Hepatocyte (in vitro differentiated cells): ENCODE data around the gene OTUD5. TPM values are rescaled to one million over a fixed set of nuclear protein-coding genes. Genes with fewer than 3 reads are reported as not detected.
A peak's percentile ranks its signal among the peaks of the same experiment; 100 is the strongest.

ENCODE experiments used
- DNase-seq: peaks from one replicate; pipeline ENCODE4 v3.0.0-alpha.2; 2016; ENCODE audit warnings: low spot score
- H2AFZ ChIP-seq: fragments of 200-600 bp; sonication (generic); 2 replicates; pipeline ENCODE4 v1.6.0; 2016; ENCODE audit warnings: antibody characterized with exemption, mild to moderate bottlenecking
- H3K27ac ChIP-seq: fragments of 200-600 bp; sonication (generic); 2 replicates; pipeline ENCODE4 v1.5.1; 2016; ENCODE audit warnings: mild to moderate bottlenecking
- H3K27me3 ChIP-seq: fragments of 200-600 bp; sonication (generic); 2 replicates; pipeline ENCODE4 v1.6.1; 2016
- H3K36me3 ChIP-seq: fragments of 200-600 bp; sonication (generic); replicated peaks from 2 replicates; pipeline ENCODE4 v1.5.1; 2016; ENCODE audit warnings: low read depth; ENCODE audit not compliant: insufficient read depth
- H3K4me1 ChIP-seq: fragments of 200-600 bp; sonication (generic); 2 replicates; pipeline ENCODE4 v1.5.1; 2016; ENCODE audit warnings: mild to moderate bottlenecking, moderate library complexity; ENCODE audit not compliant: insufficient read depth
- H3K4me2 ChIP-seq: fragments of 200-600 bp; sonication (generic); 2 replicates; pipeline ENCODE4 v1.6.0; 2016
- H3K4me3 ChIP-seq: fragments of 200-600 bp; sonication (generic); 2 replicates; pipeline ENCODE4 v1.5.1; 2016; ENCODE audit warnings: mild to moderate bottlenecking
- H3K79me2 ChIP-seq: fragments of 200-600 bp; sonication (generic); 2 replicates; pipeline ENCODE4 v1.6.0; 2017; ENCODE audit warnings: mild to moderate bottlenecking
- H3K9me2 ChIP-seq: fragments of 200-600 bp; sonication (generic); replicated peaks from 2 replicates; pipeline ENCODE4 v1.6.0; 2017; ENCODE audit warnings: mild to moderate bottlenecking; ENCODE audit not compliant: insufficient read depth
- H3K9me3 ChIP-seq: fragments of 200-600 bp; sonication (generic); 2 replicates; pipeline ENCODE4 v1.5.1; 2016; ENCODE audit warnings: low read depth, mild to moderate bottlenecking
- H4K20me1 ChIP-seq: fragments of 200-600 bp; sonication (generic); 2 replicates; pipeline ENCODE4 v1.6.0; 2016; ENCODE audit warnings: mild to moderate bottlenecking; ENCODE audit not compliant: insufficient read depth, poor library complexity, severe bottlenecking
- EZH2 ChIP-seq: fragments of 200-600 bp; sonication (generic); IDR thresholded peaks from 2 replicates; pipeline ENCODE4 v1.6.1; 2016; ENCODE audit warnings: antibody characterized with exemption, mild to moderate bottlenecking, borderline replicate concordance
- EZH2phosphoT487 ChIP-seq: fragments of 200-600 bp; sonication (generic); IDR thresholded peaks from one replicate; pipeline ENCODE4 v1.6.1; 2018; ENCODE audit warnings: antibody characterized with exemption, mild to moderate bottlenecking, low read depth, moderate library complexity; ENCODE audit not compliant: unreplicated experiment, severe bottlenecking
- WGBS: methylation state at CpG from one replicate; pipeline ENCODE4 v1.1.6; 2016; ENCODE audit warnings: low lambda C conversion rate; ENCODE audit errors: missing lambda C conversion rate; 5-methylcytosine and 5-hydroxymethylcytosine counted together
- polyA plus RNA-seq: library from polyadenylated mRNA; unstranded; fragments of >200 nt; fragmentation: Nextera tagmentation; extraction: Ambion mirVana; gene quantifications from 2 replicates; pipeline ENCODE4 v1.2.1, GENCODE V29; 2016
- total RNA-seq: library from RNA; depleted of rRNA; stranded (reverse); fragments of >200 nt; gene quantifications from 2 replicates; pipeline ENCODE4 v1.2.3, GENCODE V29; 2014
- TF ChIP-seq, protein P1 (sequence below): fragments of 200-600 bp; sonication (generic); IDR thresholded peaks from 2 replicates; pipeline ENCODE4 v1.5.1; 2016; ENCODE audit warnings: antibody characterized with exemption, mild to moderate bottlenecking; ENCODE audit not compliant: poor library complexity

The OTUD5 gene
- total and polyA plus RNA-seq, 2 experiments from 2014 or later, result 32.5 to 51.2 TPM

DNA sequence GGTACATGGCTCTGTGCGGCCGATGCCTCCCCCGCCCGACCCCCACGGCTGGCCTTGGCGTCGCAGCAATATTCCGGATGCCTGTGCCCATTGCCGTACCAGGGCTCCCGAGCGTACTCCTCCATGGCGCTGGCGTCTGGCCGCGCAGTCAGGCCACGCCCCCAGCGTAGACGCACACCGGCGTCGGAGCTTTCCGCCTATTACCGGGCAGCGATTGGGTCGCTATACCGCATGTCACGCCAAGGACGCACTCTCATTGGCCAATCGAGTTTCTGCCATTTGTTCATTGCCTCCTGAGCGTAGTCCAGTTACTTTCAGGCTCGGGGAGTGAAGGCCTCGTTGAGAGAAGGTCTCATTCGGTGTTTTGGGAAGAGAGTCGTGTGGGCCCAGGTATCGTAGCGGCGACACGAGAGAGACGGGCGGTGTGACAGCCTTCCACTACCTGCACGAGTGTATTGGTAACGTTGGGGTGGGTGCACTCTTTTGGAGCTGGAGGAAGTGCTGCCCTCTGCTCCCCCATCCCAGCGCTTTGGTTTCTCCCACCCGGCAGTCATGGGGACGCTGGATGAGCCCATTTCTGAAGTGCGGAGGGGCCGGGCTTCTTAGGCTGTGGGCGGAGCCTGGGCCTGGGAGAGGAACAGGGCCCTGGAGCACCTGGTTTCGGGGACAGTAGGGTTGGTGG lies 59.6 kb downstream of the OTUD5 start, which contains the start of the genes PQBP1 and TIMM17B:
Gene PQBP1 (plus strand): TSS at position 306 of the 682 bp plus-strand sequence. CDS start 580 bp downstream, outside the sequence.
Gene TIMM17B (minus strand): TSS at position 144 of the 682 bp plus-strand sequence. CDS start 19 bp downstream, at position 125.
- H3K4me2 ChIP-seq, result peak within 1 kb of the TSS; percentile 85
- no peaks in the 10 kb centered on the region for H3K9me3 ChIP-seq
- peak; percentile 94 for DNase-seq
- H3K4me1 ChIP-seq, result no peaks in the 10 kb centered on the region
- H4K20me1 ChIP-seq, result no peaks in the 10 kb centered on the region
- 36% methylated on average over 47 of the region's 49 CpGs for WGBS
- peak within 1 kb of the TSS; percentile 99 for H3K27ac ChIP-seq
- H3K9me2 ChIP-seq, result no peaks in the 10 kb centered on the region
- H2AFZ ChIP-seq, result no peak within 1 kb of the TSS
- H3K79me2 ChIP-seq, result peaks cover 31% of the 10 kb centered on the region
- H3K27me3 ChIP-seq, result no peaks in the 10 kb centered on the region
- H3K4me3 ChIP-seq, result peak within 1 kb of the TSS; percentile 56
- TF ChIP-seq, protein P1, sequence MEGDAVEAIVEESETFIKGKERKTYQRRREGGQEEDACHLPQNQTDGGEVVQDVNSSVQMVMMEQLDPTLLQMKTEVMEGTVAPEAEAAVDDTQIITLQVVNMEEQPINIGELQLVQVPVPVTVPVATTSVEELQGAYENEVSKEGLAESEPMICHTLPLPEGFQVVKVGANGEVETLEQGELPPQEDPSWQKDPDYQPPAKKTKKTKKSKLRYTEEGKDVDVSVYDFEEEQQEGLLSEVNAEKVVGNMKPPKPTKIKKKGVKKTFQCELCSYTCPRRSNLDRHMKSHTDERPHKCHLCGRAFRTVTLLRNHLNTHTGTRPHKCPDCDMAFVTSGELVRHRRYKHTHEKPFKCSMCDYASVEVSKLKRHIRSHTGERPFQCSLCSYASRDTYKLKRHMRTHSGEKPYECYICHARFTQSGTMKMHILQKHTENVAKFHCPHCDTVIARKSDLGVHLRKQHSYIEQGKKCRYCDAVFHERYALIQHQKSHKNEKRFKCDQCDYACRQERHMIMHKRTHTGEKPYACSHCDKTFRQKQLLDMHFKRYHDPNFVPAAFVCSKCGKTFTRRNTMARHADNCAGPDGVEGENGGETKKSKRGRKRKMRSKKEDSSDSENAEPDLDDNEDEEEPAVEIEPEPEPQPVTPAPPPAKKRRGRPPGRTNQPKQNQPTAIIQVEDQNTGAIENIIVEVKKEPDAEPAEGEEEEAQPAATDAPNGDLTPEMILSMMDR, result no peak
- TF ChIP-seq EZH2phosphoT487, result no peak
- TF ChIP-seq EZH2, result no peak
- no peaks in the 10 kb centered on the region for H3K36me3 ChIP-seq

DNA sequence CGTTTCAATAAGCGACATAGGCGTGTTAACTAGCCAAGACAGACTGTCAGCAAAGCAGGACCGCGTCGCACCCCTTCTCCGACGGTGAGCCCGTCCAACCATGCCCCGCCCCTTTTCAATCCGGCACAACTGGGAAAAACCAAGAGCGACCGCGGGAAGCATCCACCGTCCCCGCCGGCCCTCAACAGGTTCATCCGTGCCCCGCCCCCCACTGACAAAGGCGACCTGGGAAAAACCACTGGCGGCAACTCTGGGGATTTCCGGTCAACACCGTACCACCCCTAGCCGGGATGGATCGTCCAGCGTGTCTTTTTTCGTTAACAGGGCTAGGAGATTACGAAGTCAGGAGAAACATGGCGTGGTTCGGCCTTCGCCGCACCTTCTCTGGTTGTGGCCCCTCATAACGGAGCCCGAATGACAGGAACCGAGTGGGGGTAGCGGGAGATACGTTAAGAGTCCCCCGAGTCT lies 60.2 kb downstream of the OTUD5 start:
- no peaks in the 10 kb centered on the region for H3K36me3 ChIP-seq
- peak overlapping the region; percentile 56 for H3K4me3 ChIP-seq
- H3K4me2 ChIP-seq, result peak overlapping the region; percentile 85
- no peaks in the 10 kb centered on the region for H3K9me3 ChIP-seq
- H3K27me3 ChIP-seq, result no peaks in the 10 kb centered on the region
- no peak for TF ChIP-seq EZH2phosphoT487
- TF ChIP-seq EZH2, result no peak
- 42% methylated on average over 33 of the region's 38 CpGs for WGBS
- H3K9me2 ChIP-seq, result no peaks in the 10 kb centered on the region
- no peak overlapping the region for H2AFZ ChIP-seq
- no peaks in the 10 kb centered on the region for H4K20me1 ChIP-seq
- peaks cover 2% of the 10 kb centered on the region for H3K4me1 ChIP-seq
- H3K79me2 ChIP-seq, result peaks cover 31% of the 10 kb centered on the region
- H3K27ac ChIP-seq, result peak overlapping the region; percentile 99
- DNase-seq, result peak; percentile 93

DNA sequence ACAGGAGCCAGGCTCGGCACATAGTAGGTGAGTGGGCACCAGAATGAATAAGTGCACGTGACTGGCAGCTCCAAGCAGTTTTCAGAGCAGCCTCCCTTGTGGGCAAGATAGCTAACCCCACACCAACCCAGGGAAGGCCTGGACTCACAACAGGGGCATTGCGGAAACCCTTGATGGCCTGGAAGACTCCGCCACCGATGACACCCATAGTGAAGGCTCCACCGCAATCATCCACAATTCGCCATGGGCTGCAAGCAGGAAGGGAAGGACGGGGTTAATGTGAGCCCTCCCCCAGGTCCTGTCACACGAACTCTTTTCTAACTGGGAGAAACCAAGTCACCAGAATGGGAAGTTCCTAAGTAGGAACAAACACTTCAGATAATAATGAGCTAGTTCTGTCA lies 60.8 kb downstream of the OTUD5 start:
- Histone ChIP-seq H3K4me2 (peak overlapping the region; percentile 85), H3K27ac (peak overlapping the region; percentile 99), H3K4me3 (peak overlapping the region; percentile 56), H3K79me2 (peaks cover 31% of the 10 kb centered on the region), H4K20me1 (no peaks in the 10 kb centered on the region), H3K36me3 (no peaks in the 10 kb centered on the region), H2AFZ (no peak overlapping the region), H3K27me3 (no peaks in the 10 kb centered on the region), H3K9me3 (no peaks in the 10 kb centered on the region), H3K4me1 (peaks cover 5% of the 10 kb centered on the region), H3K9me2 (no peaks in the 10 kb centered on the region)
- WGBS, result 62% methylated on average over 9 of the region's 9 CpGs
- no peak for DNase-seq
- TF ChIP-seq, protein P1, result no peak
- TF ChIP-seq EZH2 (no peak), EZH2phosphoT487 (no peak)

DNA sequence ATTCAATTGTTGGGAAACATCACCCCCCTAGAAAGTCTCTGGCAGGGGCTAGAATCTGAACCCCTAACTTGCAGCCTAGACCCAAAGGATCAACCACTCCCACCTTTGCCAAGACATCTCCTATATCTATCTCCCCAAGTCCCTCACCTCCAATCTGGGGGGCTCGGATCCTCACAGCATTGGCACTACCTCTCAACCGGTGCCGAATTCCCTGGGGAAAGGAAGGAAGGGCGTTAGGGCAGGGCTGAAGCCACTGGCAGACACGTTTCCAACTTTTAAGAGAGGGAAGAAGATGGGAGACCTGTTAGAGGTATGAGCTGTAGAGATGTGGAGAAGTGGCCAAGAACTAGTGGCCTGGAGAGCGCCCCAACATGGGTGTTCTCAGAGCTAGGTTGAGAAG lies 62.5 kb downstream of the OTUD5 start:
- no peaks in the 10 kb centered on the region for H3K9me3 ChIP-seq
- H3K79me2 ChIP-seq, result peaks cover 25% of the 10 kb centered on the region
- no peak overlapping the region for H3K4me2 ChIP-seq
- no peak overlapping the region for H3K27ac ChIP-seq
- H3K27me3 ChIP-seq, result no peaks in the 10 kb centered on the region
- no peak overlapping the region for H2AFZ ChIP-seq
- no peaks in the 10 kb centered on the region for H4K20me1 ChIP-seq
- no peak overlapping the region for H3K4me3 ChIP-seq
- no peaks in the 10 kb centered on the region for H3K9me2 ChIP-seq
- no peak for DNase-seq
- WGBS, result 81% methylated on average over 6 of the region's 6 CpGs
- H3K4me1 ChIP-seq, result peaks cover 5% of the 10 kb centered on the region
- H3K36me3 ChIP-seq, result no peaks in the 10 kb centered on the region
- no peak for TF ChIP-seq EZH2phosphoT487
- no peak for TF ChIP-seq EZH2
- TF ChIP-seq, protein P1, result no peak
